ENCODE data around the gene LSM2.

DNA sequence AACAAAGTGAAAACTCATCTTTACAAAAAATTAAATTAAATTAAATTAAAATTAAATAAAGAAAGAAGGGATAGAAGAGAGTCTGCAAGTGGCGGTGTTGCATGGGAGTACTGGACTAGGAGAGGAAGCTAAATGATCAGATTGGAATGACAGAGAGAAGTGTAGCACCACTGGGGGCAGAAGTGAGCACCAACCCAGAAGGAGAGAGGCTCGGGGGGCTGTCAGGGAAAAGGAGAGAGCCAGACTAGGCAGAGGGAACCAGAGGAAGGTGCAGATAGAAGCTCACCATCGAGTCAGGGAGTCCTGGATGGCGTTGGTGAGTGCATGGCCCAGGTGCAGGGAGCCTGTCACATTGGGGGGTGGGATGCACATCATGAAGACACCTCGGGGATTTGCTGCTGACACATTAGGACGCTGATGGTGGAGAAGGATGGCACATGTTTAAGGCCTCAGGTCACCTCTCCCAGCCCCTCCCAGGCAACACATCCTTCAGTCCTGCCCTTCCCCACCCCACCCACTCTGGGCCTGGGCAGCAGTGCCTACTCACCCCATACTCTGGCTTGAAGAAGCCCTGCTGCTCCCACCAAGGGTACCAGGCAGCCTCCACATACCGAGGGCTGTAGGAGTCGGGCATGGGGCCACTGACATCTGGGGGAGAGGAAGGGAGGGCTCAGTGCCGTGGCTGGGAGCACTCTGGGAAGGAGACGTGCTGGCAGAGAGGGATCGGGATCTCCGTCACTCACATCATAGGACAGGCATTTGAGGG lies 15.3 kb downstream of the LSM2 start:
- TF ChIP-seq EZH2phosphoT487 (IDR thresholded peaks at IDR 0.05; ENCODE audit: low read depth): no peak
- TF ChIP-seq, protein P1, sequence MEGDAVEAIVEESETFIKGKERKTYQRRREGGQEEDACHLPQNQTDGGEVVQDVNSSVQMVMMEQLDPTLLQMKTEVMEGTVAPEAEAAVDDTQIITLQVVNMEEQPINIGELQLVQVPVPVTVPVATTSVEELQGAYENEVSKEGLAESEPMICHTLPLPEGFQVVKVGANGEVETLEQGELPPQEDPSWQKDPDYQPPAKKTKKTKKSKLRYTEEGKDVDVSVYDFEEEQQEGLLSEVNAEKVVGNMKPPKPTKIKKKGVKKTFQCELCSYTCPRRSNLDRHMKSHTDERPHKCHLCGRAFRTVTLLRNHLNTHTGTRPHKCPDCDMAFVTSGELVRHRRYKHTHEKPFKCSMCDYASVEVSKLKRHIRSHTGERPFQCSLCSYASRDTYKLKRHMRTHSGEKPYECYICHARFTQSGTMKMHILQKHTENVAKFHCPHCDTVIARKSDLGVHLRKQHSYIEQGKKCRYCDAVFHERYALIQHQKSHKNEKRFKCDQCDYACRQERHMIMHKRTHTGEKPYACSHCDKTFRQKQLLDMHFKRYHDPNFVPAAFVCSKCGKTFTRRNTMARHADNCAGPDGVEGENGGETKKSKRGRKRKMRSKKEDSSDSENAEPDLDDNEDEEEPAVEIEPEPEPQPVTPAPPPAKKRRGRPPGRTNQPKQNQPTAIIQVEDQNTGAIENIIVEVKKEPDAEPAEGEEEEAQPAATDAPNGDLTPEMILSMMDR (IDR thresholded peaks at IDR 0.05; ENCODE audit: low read depth, low read length): peak; percentile 40
